Measurements from ENCODE around the gene SMYD1.

Gene SMYD1

DNA sequence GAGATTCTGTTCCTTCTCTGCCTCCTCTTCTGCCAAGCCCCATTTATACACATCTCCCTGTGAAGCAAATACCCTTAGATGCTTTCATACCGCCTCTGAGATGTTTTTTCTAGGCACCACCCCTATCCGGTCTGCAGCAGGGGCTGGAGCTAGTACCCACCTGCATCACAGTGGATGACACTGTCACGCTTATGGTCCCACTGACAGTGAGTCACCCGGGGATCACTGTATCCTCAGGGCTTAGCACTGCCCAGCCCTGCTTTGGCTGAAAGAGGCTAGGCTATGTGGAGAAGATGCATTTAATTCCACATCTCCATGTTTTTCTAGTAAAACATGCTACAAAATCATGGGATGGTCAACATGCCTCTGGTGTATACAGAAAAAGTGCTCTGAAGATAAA is 50.3 kb downstream of the SMYD1 start:
- no peak for ATAC-seq
- TF ChIP-seq, protein P1, sequence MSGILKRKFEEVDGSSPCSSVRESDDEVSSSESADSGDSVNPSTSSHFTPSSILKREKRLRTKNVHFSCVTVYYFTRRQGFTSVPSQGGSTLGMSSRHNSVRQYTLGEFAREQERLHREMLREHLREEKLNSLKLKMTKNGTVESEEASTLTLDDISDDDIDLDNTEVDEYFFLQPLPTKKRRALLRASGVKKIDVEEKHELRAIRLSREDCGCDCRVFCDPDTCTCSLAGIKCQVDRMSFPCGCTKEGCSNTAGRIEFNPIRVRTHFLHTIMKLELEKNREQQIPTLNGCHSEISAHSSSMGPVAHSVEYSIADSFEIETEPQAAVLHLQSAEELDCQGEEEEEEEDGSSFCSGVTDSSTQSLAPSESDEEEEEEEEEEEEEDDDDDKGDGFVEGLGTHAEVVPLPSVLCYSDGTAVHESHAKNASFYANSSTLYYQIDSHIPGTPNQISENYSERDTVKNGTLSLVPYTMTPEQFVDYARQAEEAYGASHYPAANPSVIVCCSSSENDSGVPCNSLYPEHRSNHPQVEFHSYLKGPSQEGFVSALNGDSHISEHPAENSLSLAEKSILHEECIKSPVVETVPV (CRISPR knock-in tag; IDR thresholded peaks at IDR 0.05) = no peak
- TF ChIP-seq ZNF565 (CRISPR knock-in tag; conservative IDR thresholded peaks at IDR 0.05; ENCODE audit: low read depth) = no peak
- TF ChIP-seq ISL1 (CRISPR knock-in tag; IDR thresholded peaks at IDR 0.05) = no peak
- TF ChIP-seq, protein P2, sequence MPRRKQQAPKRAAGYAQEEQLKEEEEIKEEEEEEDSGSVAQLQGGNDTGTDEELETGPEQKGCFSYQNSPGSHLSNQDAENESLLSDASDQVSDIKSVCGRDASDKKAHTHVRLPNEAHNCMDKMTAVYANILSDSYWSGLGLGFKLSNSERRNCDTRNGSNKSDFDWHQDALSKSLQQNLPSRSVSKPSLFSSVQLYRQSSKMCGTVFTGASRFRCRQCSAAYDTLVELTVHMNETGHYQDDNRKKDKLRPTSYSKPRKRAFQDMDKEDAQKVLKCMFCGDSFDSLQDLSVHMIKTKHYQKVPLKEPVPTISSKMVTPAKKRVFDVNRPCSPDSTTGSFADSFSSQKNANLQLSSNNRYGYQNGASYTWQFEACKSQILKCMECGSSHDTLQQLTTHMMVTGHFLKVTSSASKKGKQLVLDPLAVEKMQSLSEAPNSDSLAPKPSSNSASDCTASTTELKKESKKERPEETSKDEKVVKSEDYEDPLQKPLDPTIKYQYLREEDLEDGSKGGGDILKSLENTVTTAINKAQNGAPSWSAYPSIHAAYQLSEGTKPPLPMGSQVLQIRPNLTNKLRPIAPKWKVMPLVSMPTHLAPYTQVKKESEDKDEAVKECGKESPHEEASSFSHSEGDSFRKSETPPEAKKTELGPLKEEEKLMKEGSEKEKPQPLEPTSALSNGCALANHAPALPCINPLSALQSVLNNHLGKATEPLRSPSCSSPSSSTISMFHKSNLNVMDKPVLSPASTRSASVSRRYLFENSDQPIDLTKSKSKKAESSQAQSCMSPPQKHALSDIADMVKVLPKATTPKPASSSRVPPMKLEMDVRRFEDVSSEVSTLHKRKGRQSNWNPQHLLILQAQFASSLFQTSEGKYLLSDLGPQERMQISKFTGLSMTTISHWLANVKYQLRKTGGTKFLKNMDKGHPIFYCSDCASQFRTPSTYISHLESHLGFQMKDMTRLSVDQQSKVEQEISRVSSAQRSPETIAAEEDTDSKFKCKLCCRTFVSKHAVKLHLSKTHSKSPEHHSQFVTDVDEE (CRISPR knock-in tag; IDR thresholded peaks at IDR 0.05) = no peak
- TF ChIP-seq RARB (CRISPR knock-in tag; IDR thresholded peaks at IDR 0.05) = no peak
- TF ChIP-seq, protein P3, sequence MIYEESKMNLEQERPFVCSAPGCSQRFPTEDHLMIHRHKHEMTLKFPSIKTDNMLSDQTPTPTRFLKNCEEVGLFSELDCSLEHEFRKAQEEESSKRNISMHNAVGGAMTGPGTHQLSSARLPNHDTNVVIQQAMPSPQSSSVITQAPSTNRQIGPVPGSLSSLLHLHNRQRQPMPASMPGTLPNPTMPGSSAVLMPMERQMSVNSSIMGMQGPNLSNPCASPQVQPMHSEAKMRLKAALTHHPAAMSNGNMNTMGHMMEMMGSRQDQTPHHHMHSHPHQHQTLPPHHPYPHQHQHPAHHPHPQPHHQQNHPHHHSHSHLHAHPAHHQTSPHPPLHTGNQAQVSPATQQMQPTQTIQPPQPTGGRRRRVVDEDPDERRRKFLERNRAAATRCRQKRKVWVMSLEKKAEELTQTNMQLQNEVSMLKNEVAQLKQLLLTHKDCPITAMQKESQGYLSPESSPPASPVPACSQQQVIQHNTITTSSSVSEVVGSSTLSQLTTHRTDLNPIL (CRISPR knock-in tag; IDR thresholded peaks at IDR 0.05; ENCODE audit: low read depth) = no peak

DNA sequence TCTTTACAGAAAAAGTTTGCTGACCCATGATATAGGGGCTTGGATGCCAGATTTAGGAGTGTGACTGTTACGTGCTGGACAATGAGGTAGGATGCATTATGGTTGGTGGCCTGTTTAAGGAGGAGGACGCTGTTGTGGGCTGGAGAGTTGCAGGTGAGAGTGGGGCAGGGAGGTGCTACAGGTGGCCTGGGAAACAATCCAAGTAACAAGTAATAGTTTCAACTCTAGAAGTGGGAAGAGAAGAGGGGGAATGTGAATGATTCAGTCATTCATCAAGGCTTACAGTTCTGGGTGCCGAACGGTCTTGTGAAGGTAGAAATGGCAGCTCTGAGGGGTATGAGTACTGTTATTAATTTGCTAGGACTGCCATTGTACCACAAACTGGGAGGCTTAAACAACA is 54.1 kb downstream of the SMYD1 start:
- no peak for TF ChIP-seq RARB (CRISPR knock-in tag; IDR thresholded peaks at IDR 0.05)
- TF ChIP-seq, protein P3 (CRISPR knock-in tag; IDR thresholded peaks at IDR 0.05; ENCODE audit: low read depth) = no peak
- TF ChIP-seq, protein P2 (CRISPR knock-in tag; IDR thresholded peaks at IDR 0.05) = no peak
- no peak for TF ChIP-seq OSR1 (CRISPR knock-in tag; IDR thresholded peaks at IDR 0.05)
- TF ChIP-seq ZNF8 (CRISPR knock-in tag; IDR thresholded peaks at IDR 0.05) = no peak
- no peak for TF ChIP-seq ZNF565 (CRISPR knock-in tag; conservative IDR thresholded peaks at IDR 0.05; ENCODE audit: low read depth)
- TF ChIP-seq, protein P4, sequence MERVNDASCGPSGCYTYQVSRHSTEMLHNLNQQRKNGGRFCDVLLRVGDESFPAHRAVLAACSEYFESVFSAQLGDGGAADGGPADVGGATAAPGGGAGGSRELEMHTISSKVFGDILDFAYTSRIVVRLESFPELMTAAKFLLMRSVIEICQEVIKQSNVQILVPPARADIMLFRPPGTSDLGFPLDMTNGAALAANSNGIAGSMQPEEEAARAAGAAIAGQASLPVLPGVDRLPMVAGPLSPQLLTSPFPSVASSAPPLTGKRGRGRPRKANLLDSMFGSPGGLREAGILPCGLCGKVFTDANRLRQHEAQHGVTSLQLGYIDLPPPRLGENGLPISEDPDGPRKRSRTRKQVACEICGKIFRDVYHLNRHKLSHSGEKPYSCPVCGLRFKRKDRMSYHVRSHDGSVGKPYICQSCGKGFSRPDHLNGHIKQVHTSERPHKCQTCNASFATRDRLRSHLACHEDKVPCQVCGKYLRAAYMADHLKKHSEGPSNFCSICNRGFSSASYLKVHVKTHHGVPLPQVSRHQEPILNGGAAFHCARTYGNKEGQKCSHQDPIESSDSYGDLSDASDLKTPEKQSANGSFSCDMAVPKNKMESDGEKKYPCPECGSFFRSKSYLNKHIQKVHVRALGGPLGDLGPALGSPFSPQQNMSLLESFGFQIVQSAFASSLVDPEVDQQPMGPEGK (CRISPR knock-in tag; IDR thresholded peaks at IDR 0.05; ENCODE audit: borderline replicate concordance) = no peak
- no peak for TF ChIP-seq ZFP30 (CRISPR knock-in tag; IDR thresholded peaks at IDR 0.05)
- TF ChIP-seq ARNTL (CRISPR knock-in tag; IDR thresholded peaks at IDR 0.05; ENCODE audit: borderline replicate concordance, low read depth) = no peak
- TF ChIP-seq SNAI2 (CRISPR knock-in tag; IDR thresholded peaks at IDR 0.05) = no peak
- no peak for TF ChIP-seq ZFP3 (CRISPR knock-in tag; IDR thresholded peaks at IDR 0.05)
- TF ChIP-seq CSDC2 (CRISPR knock-in tag; IDR thresholded peaks at IDR 0.05) = no peak
- no peak for TF ChIP-seq ZNF70 (CRISPR knock-in tag; IDR thresholded peaks at IDR 0.05)
- TF ChIP-seq, protein P1 (CRISPR knock-in tag; IDR thresholded peaks at IDR 0.05) = no peak
- no peak for TF ChIP-seq ISL1 (CRISPR knock-in tag; IDR thresholded peaks at IDR 0.05)
- no peak for TF ChIP-seq ESRRG (CRISPR knock-in tag; IDR thresholded peaks at IDR 0.05)
- TF ChIP-seq ZC3H10 (CRISPR knock-in tag; IDR thresholded peaks at IDR 0.05) = no peak
- no peak for TF ChIP-seq GLIS3 (CRISPR knock-in tag; IDR thresholded peaks at IDR 0.05)
- TF ChIP-seq TOX (CRISPR knock-in tag; IDR thresholded peaks at IDR 0.05; ENCODE audit: borderline replicate concordance) = no peak
- no peak for TF ChIP-seq TCF4 (CRISPR knock-in tag; IDR thresholded peaks at IDR 0.05; ENCODE audit: borderline replicate concordance)
- ATAC-seq = no peak

All from SK-N-SH treated with all-trans-retinoic acid at 6 μM for 48 hours (cell line).